Measurements from ENCODE around the gene LECT2.

Gene LECT2

GRCh38 chr5:135977375-135977928 is 22.7 kb upstream of the LECT2 start:
- DNase-seq: no peak

- no peak for DNase-seq
Observed at GRCh38 chr5:135976216-135976615, 21.4 kb upstream of the LECT2 start.

GRCh38 chr5:135975122-135975521 is 20.3 kb upstream of the LECT2 start:
- DNase-seq: no peak

GRCh38 chr5:135974021-135974600 is 19.3 kb upstream of the LECT2 start:
- DNase-seq: no peak

- DNase-seq: no peak
Observed at GRCh38 chr5:135973323-135974020, 18.7 kb upstream of the LECT2 start.

GRCh38 chr5:135971701-135972100 is 16.9 kb upstream of the LECT2 start:
- no peak for DNase-seq

GRCh38 chr5:135966790-135967189 is 12.0 kb upstream of the LECT2 start:
- DNase-seq: no peak

GRCh38 chr5:135966165-135966564 is 11.4 kb upstream of the LECT2 start:
- DNase-seq: no peak

- DNase-seq: no peak
Observed at GRCh38 chr5:135965504-135965903, 10.7 kb upstream of the LECT2 start.

- no peak for DNase-seq
Observed at GRCh38 chr5:135964670-135965320, 10.0 kb upstream of the LECT2 start.

GRCh38 chr5:135955525-135955924 is 742 bp upstream of the LECT2 start:
- DNase-seq: no peak

GRCh38 chr5:135953850-135954249 is 933 bp downstream of the LECT2 start:
- DNase-seq: no peak

GRCh38 chr5:135952683-135953082 is 2.1 kb downstream of the LECT2 start:
- no peak for DNase-seq

- no peak for DNase-seq
Observed at GRCh38 chr5:135951807-135952206, 3.0 kb downstream of the LECT2 start.

GRCh38 chr5:135951257-135951656 is 3.5 kb downstream of the LECT2 start:
- DNase-seq: no peak

- no peak for DNase-seq
Observed at GRCh38 chr5:135950611-135951010, 4.2 kb downstream of the LECT2 start.

- no peak for DNase-seq
Observed at GRCh38 chr5:135944967-135945560, 9.7 kb downstream of the LECT2 start.

- DNase-seq: no peak
Observed at GRCh38 chr5:135944564-135944963, 10.2 kb downstream of the LECT2 start.

GRCh38 chr5:135942202-135942771 is 12.5 kb downstream of the LECT2 start:
- no peak for DNase-seq

- no peak for DNase-seq
Observed at GRCh38 chr5:135941711-135942110, 13.1 kb downstream of the LECT2 start.

GRCh38 chr5:135937245-135937911 is 17.4 kb downstream of the LECT2 start:
- DNase-seq: no peak

- no peak for DNase-seq
Observed at GRCh38 chr5:135934939-135935338, 19.8 kb downstream of the LECT2 start.

- DNase-seq: no peak
Observed at GRCh38 chr5:135930949-135931295, 23.9 kb downstream of the LECT2 start.
